Measurements from ENCODE around the gene LAMC2. TPM values are rescaled to one million over a fixed set of nuclear protein-coding genes. Genes with fewer than 3 reads are reported as not detected.
A peak's percentile ranks its signal among the peaks of the same experiment; 100 is the strongest.

The LAMC2 gene
- total RNA-seq, 1 donor from 2014 or later, result 13.9 TPM

- no peak overlapping the region for H3K27ac ChIP-seq (ENCODE audit: low read depth, low read length)
- H3K4me3 ChIP-seq (ENCODE audit: insufficient read depth, low read depth, low read length), result no peak overlapping the region
- Mint-ChIP-seq H3K27ac (ENCODE audit: unreplicated experiment) (no peak overlapping the region), H3K36me3 (ENCODE audit: low read depth, unreplicated experiment) (peaks cover 3% of the 10 kb centered on the region), H3K4me3 (ENCODE audit: unreplicated experiment) (no peak overlapping the region), H3K27me3 (ENCODE audit: low read depth, unreplicated experiment) (no peaks in the 10 kb centered on the region), H3K4me1 (ENCODE audit: low read depth, unreplicated experiment) (peaks cover 14% of the 10 kb centered on the region), H3K9me3 (ENCODE audit: unreplicated experiment) (no peaks in the 10 kb centered on the region)
- no peaks in the 10 kb centered on the region for H4K20me1 ChIP-seq (ENCODE audit: insufficient read depth, low read length)
- FAIRE-seq (no peak), DNase-seq (ENCODE audit: low read depth) (no peak)
- TF ChIP-seq EZH2 (IDR thresholded peaks at IDR 0.05; ENCODE audit: insufficient read depth, low read length) (no peak), CTCF (IDR thresholded peaks at IDR 0.05; ENCODE audit: insufficient read depth, low read depth, low read length) (no peak)
- peaks cover 11% of the 10 kb centered on the region for H3K4me1 ChIP-seq (ENCODE audit: insufficient read depth, low read length)
- no peak overlapping the region for H2AFZ ChIP-seq (ENCODE audit: low read depth, low read length)
- H3K9me3 ChIP-seq (ENCODE audit: insufficient read depth, low read depth, low read length), result no peaks in the 10 kb centered on the region
- peaks cover 52% of the 10 kb centered on the region for H3K36me3 ChIP-seq (ENCODE audit: insufficient read depth, low read length)
- no peaks in the 10 kb centered on the region for H3K79me2 ChIP-seq (ENCODE audit: insufficient read depth, low read length)
- no peak overlapping the region for H3K9ac ChIP-seq (ENCODE audit: low read length)
- no peaks in the 10 kb centered on the region for H3K27me3 ChIP-seq (ENCODE audit: insufficient read depth, low read length)
- H3K4me2 ChIP-seq (ENCODE audit: low read length), result no peak overlapping the region
Observed at GRCh38 chr1:183143576-183144315, 42.3 kb upstream of the LAMC2 start.

- FAIRE-seq (no peak), DNase-seq (ENCODE audit: low read depth) (no peak)
- TF ChIP-seq EZH2 (IDR thresholded peaks at IDR 0.05; ENCODE audit: insufficient read depth, low read length), result no peak
- no peak for TF ChIP-seq CTCF (IDR thresholded peaks at IDR 0.05; ENCODE audit: insufficient read depth, low read depth, low read length)
- H3K4me1 Mint-ChIP-seq (ENCODE audit: low read depth, unreplicated experiment), result peaks cover 11% of the 10 kb centered on the region
- peaks cover 7% of the 10 kb centered on the region for H3K4me1 ChIP-seq (ENCODE audit: insufficient read depth, low read length)
- no peak overlapping the region for H3K27ac Mint-ChIP-seq (ENCODE audit: unreplicated experiment)
- H2AFZ ChIP-seq (ENCODE audit: low read depth, low read length), result no peak overlapping the region
- no peak overlapping the region for H3K4me3 ChIP-seq (ENCODE audit: insufficient read depth, low read depth, low read length)
- H3K9me3 ChIP-seq (ENCODE audit: insufficient read depth, low read depth, low read length), result no peaks in the 10 kb centered on the region
- no peak overlapping the region for H3K27ac ChIP-seq (ENCODE audit: low read depth, low read length)
- H3K27me3 Mint-ChIP-seq (ENCODE audit: low read depth, unreplicated experiment), result no peaks in the 10 kb centered on the region
- H3K4me2 ChIP-seq (ENCODE audit: low read length), result no peak overlapping the region
- H3K79me2 ChIP-seq (ENCODE audit: insufficient read depth, low read length), result no peaks in the 10 kb centered on the region
- H4K20me1 ChIP-seq (ENCODE audit: insufficient read depth, low read length), result no peaks in the 10 kb centered on the region
- H3K36me3 ChIP-seq (ENCODE audit: insufficient read depth, low read length), result peaks cover 49% of the 10 kb centered on the region
- H3K4me3 Mint-ChIP-seq (ENCODE audit: unreplicated experiment), result no peak overlapping the region
- no peaks in the 10 kb centered on the region for H3K27me3 ChIP-seq (ENCODE audit: insufficient read depth, low read length)
- H3K9me3 Mint-ChIP-seq (ENCODE audit: unreplicated experiment), result no peaks in the 10 kb centered on the region
- H3K9ac ChIP-seq (ENCODE audit: low read length), result no peak overlapping the region
- H3K36me3 Mint-ChIP-seq (ENCODE audit: low read depth, unreplicated experiment), result peaks cover 3% of the 10 kb centered on the region
Observed at GRCh38 chr1:183144752-183145151, 41.3 kb upstream of the LAMC2 start.

DNA sequence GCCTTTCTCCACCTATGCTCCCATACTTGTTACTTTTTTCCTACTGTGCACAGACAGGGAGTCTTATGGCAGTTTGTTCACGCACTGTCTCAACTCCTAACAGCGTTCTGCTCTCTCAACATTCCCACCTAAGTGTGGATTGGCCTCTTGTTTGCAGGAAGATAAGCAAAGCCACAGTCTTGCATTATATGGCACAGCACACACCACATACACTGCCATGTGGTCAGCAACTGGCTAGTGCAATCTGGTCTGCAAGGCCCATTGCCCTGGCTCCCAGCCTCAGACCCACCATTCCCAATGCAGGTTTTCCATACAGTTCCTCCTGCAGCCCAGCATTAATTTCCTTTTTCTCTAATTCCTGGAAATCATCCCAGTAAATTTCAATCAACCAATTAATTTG lies 38.3 kb upstream of the LAMC2 start:
- no peaks in the 10 kb centered on the region for H3K27me3 Mint-ChIP-seq (ENCODE audit: low read depth, unreplicated experiment)
- no peaks in the 10 kb centered on the region for H3K36me3 Mint-ChIP-seq (ENCODE audit: low read depth, unreplicated experiment)
- no peak overlapping the region for H3K9ac ChIP-seq (ENCODE audit: low read length)
- no peak overlapping the region for H3K27ac Mint-ChIP-seq (ENCODE audit: unreplicated experiment)
- no peak overlapping the region for H2AFZ ChIP-seq (ENCODE audit: low read depth, low read length)
- H3K4me1 Mint-ChIP-seq (ENCODE audit: low read depth, unreplicated experiment), result peaks cover 9% of the 10 kb centered on the region
- no peak overlapping the region for H3K4me3 Mint-ChIP-seq (ENCODE audit: unreplicated experiment)
- no peaks in the 10 kb centered on the region for H3K9me3 Mint-ChIP-seq (ENCODE audit: unreplicated experiment)
- no peaks in the 10 kb centered on the region for H3K27me3 ChIP-seq (ENCODE audit: insufficient read depth, low read length)
- no peak overlapping the region for H3K27ac ChIP-seq (ENCODE audit: low read depth, low read length)
- H3K9me3 ChIP-seq (ENCODE audit: insufficient read depth, low read depth, low read length), result no peaks in the 10 kb centered on the region
- peaks cover 6% of the 10 kb centered on the region for H3K4me1 ChIP-seq (ENCODE audit: insufficient read depth, low read length)
- H3K4me3 ChIP-seq (ENCODE audit: insufficient read depth, low read depth, low read length), result no peak overlapping the region
- no peaks in the 10 kb centered on the region for H3K79me2 ChIP-seq (ENCODE audit: insufficient read depth, low read length)
- DNase-seq (ENCODE audit: low read depth) (peak; percentile 36), FAIRE-seq (no peak)
- H4K20me1 ChIP-seq (ENCODE audit: insufficient read depth, low read length), result no peaks in the 10 kb centered on the region
- H3K4me2 ChIP-seq (ENCODE audit: low read length), result no peak overlapping the region
- H3K36me3 ChIP-seq (ENCODE audit: insufficient read depth, low read length), result peaks cover 25% of the 10 kb centered on the region
- no peak for TF ChIP-seq EZH2 (IDR thresholded peaks at IDR 0.05; ENCODE audit: insufficient read depth, low read length)
- TF ChIP-seq CTCF (IDR thresholded peaks at IDR 0.05; ENCODE audit: insufficient read depth, low read depth, low read length), result no peak
